ENCODE results near the gene FANCI. TPM values are rescaled to one million over a fixed set of nuclear protein-coding genes. Genes with fewer than 3 reads are reported as not detected.

The FANCI gene
- total and polyA plus RNA-seq, 2 of the 13 experiments (the other 11 are each of a cell fraction or from before 2014, with no cell fraction given) = 15.7 to 68.8 TPM

- TF ChIP-seq ZNF800 (CRISPR knock-in tag; IDR thresholded peaks at IDR 0.05) = peak; percentile 88; the same call in 1 of the 2 replicates
- 0 out of 2 replicates have a peak, but pooled peaks have one; percentile 42 for TF ChIP-seq ETS1 (CRISPR knock-in tag; IDR thresholded peaks at IDR 0.05)
- no peak for TF ChIP-seq ZSCAN31 (CRISPR knock-in tag; IDR thresholded peaks at IDR 0.05; ENCODE audit: low read depth)
- peak; percentile 47; the same call in 1 of the 2 replicates for TF ChIP-seq HDAC1 (CRISPR knock-in tag; IDR thresholded peaks at IDR 0.05)
- peak; percentile 58; the same call in 1 of the 2 replicates for TF ChIP-seq ISL2 (CRISPR knock-in tag; IDR thresholded peaks at IDR 0.05)
- no peak for TF ChIP-seq NONO (IDR thresholded peaks at IDR 0.05)
- no peak for TF ChIP-seq NONO (CRISPR knock-in tag; conservative IDR thresholded peaks at IDR 0.05)
- peak; percentile 95 for TF ChIP-seq ZNF792 (CRISPR knock-in tag; IDR thresholded peaks at IDR 0.05)
- TF ChIP-seq ARID5B (CRISPR knock-in tag; IDR thresholded peaks at IDR 0.05) = peak; percentile 46; the same call in 1 of the 2 replicates
- TF ChIP-seq MED13 (CRISPR knock-in tag; IDR thresholded peaks at IDR 0.05) = 0 out of 2 replicates have a peak, but pooled peaks have one; percentile 68
- no peak for TF ChIP-seq ZNF547 (CRISPR knock-in tag; IDR thresholded peaks at IDR 0.05)
- peak; percentile 85 for TF ChIP-seq HMGXB3 (CRISPR knock-in tag; IDR thresholded peaks at IDR 0.05; ENCODE audit: borderline replicate concordance)
- TF ChIP-seq TGIF2 (CRISPR knock-in tag; IDR thresholded peaks at IDR 0.05) = peak; percentile 86
- TF ChIP-seq ESRRA (CRISPR knock-in tag; IDR thresholded peaks at IDR 0.05; ENCODE audit: low read depth) = no peak
- peak; percentile 83 for TF ChIP-seq ZNF768 (CRISPR knock-in tag; IDR thresholded peaks at IDR 0.05)
- peak; percentile 91 for TF ChIP-seq NFKB2 (CRISPR knock-in tag; IDR thresholded peaks at IDR 0.05; ENCODE audit: borderline replicate concordance)
- 0 out of 2 replicates have a peak, but pooled peaks have one; percentile 44 for TF ChIP-seq ZNF530 (CRISPR knock-in tag; IDR thresholded peaks at IDR 0.05; ENCODE audit: low read depth)
- TF ChIP-seq ZNF7 (CRISPR knock-in tag; IDR thresholded peaks at IDR 0.05) = 0 out of 2 replicates have a peak, but pooled peaks have one; percentile 19
- peak; percentile 49; the same call in 1 of the 2 replicates for TF ChIP-seq RXRB (CRISPR knock-in tag; IDR thresholded peaks at IDR 0.05; ENCODE audit: borderline replicate concordance)
Observed at GRCh38 chr15:89361451-89362202, 117.8 kb downstream of the FANCI start (continued).

All from HepG2 (cell line).